Smooth muscle cell (in vitro differentiated cells): ENCODE measurements around the gene CEP85L. TPM values are rescaled to one million over a fixed set of nuclear protein-coding genes. Genes with fewer than 3 reads are reported as not detected.
A peak's percentile ranks its signal among the peaks of the same experiment; 100 is the strongest.

Source experiments
- DNase-seq: peaks from one replicate; lab custom pipeline; 2025; ENCODE audit not compliant: unreplicated experiment; lab: John Stamatoyannopoulos, UW
- H2AFZ ChIP-seq: fragments of 200-600 bp; sonication (generic); 2 replicates; pipeline ENCODE4 v1.6.0; 2016; ENCODE audit warnings: antibody characterized with exemption, low read depth, mild to moderate bottlenecking
- H3F3A ChIP-seq: fragments of 200-600 bp; sonication (generic); 2 replicates; pipeline ENCODE4 v1.6.0; 2017; ENCODE audit warnings: antibody characterized with exemption, low read depth
- H3K27ac ChIP-seq: fragments of 200-600 bp; sonication (generic); 2 replicates; pipeline ENCODE4 v1.5.1; 2016; ENCODE audit warnings: low read depth, mild to moderate bottlenecking
- H3K27me3 ChIP-seq: fragments of 200-600 bp; sonication (generic); 2 replicates; pipeline ENCODE4 v1.6.1; 2016; ENCODE audit warnings: low read depth, mild to moderate bottlenecking
- H3K36me3 ChIP-seq: fragments of 200-600 bp; sonication (generic); 2 replicates; pipeline ENCODE4 v1.5.1; 2016; ENCODE audit warnings: low read depth
- H3K4me1 ChIP-seq: fragments of 200-600 bp; sonication (generic); 2 replicates; pipeline ENCODE4 v1.5.1; 2016; ENCODE audit warnings: low read depth
- H3K4me2 ChIP-seq: fragments of 200-600 bp; sonication (generic); 2 replicates; pipeline ENCODE4 v1.6.0; 2016; ENCODE audit warnings: mild to moderate bottlenecking
- H3K4me3 ChIP-seq: fragments of 200-600 bp; sonication (generic); 2 replicates; pipeline ENCODE4 v1.5.1; 2016; ENCODE audit warnings: mild to moderate bottlenecking
- H3K79me2 ChIP-seq: fragments of 200-600 bp; sonication (generic); 2 replicates; pipeline ENCODE4 v1.6.0; 2016; ENCODE audit warnings: low read depth, mild to moderate bottlenecking
- H3K9ac ChIP-seq: fragments of 200-600 bp; sonication (generic); 2 replicates; pipeline ENCODE4 v1.6.0; 2016; ENCODE audit warnings: low read depth
- H3K9me3 ChIP-seq: fragments of 200-600 bp; sonication (generic); replicated peaks from 2 replicates; pipeline ENCODE4 v1.5.1; 2016; ENCODE audit warnings: low read depth
- H4K20me1 ChIP-seq: fragments of 200-600 bp; sonication (generic); 2 replicates; pipeline ENCODE4 v1.6.0; 2016; ENCODE audit warnings: low read depth
- WGBS: methylation state at CpG from one replicate; pipeline ENCODE4 v1.1.7; 2016; ENCODE audit warnings: low lambda C conversion rate; 5-methylcytosine and 5-hydroxymethylcytosine counted together
- polyA plus RNA-seq: library from polyadenylated mRNA; unstranded; fragments of >200 nt; fragmentation: Nextera tagmentation; extraction: Ambion mirVana; gene quantifications from 2 replicates; pipeline ENCODE4 v1.2.1, GENCODE V29; 2016
- total RNA-seq: library from RNA; depleted of rRNA; stranded (reverse); fragments of >200 nt; gene quantifications from 2 replicates; pipeline ENCODE4 v1.2.3, GENCODE V29; 2014
- TF ChIP-seq, protein P1 (sequence below): fragments of 200-600 bp; sonication (generic); IDR thresholded peaks from 2 replicates; pipeline ENCODE4 v1.5.1; 2017; ENCODE audit warnings: borderline replicate concordance, mild to moderate bottlenecking, antibody characterized with exemption; ENCODE audit not compliant: insufficient read depth, poor library complexity, severe bottlenecking

The CEP85L gene
- total and polyA plus RNA-seq, 2 experiments from 2014 or later, result 36.5 to 65.6 TPM

DNA sequence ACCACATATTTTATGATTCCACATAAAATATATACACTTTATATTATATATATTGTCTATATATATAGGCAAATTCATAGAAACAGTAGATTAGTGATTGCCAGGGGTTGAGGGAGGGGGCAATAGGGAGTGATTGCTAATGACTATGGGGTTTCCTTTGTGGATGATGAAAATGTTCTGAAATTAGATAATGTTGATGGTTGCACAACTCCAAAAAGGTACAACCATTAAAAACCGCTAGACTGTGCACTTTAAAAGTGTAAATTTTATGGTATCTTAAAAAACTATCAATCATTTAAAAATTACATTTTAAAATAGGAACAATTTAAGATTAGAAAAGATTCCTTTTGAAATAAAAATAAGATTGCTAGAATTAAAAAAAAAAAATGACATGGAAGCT lies 23.8 kb upstream of the CEP85L start:
- no peaks in the 10 kb centered on the region for H4K20me1 ChIP-seq
- TF ChIP-seq, protein P1, sequence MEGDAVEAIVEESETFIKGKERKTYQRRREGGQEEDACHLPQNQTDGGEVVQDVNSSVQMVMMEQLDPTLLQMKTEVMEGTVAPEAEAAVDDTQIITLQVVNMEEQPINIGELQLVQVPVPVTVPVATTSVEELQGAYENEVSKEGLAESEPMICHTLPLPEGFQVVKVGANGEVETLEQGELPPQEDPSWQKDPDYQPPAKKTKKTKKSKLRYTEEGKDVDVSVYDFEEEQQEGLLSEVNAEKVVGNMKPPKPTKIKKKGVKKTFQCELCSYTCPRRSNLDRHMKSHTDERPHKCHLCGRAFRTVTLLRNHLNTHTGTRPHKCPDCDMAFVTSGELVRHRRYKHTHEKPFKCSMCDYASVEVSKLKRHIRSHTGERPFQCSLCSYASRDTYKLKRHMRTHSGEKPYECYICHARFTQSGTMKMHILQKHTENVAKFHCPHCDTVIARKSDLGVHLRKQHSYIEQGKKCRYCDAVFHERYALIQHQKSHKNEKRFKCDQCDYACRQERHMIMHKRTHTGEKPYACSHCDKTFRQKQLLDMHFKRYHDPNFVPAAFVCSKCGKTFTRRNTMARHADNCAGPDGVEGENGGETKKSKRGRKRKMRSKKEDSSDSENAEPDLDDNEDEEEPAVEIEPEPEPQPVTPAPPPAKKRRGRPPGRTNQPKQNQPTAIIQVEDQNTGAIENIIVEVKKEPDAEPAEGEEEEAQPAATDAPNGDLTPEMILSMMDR, result no peak
- no peaks in the 10 kb centered on the region for H3F3A ChIP-seq
- no peak overlapping the region for H3K4me2 ChIP-seq
- H3K79me2 ChIP-seq, result no peaks in the 10 kb centered on the region
- no peaks in the 10 kb centered on the region for H3K36me3 ChIP-seq
- no peak for DNase-seq
- no peak overlapping the region for H2AFZ ChIP-seq
- H3K4me3 ChIP-seq, result no peak overlapping the region
- WGBS, result 88% methylated on average over 1 of the region's 1 CpG
- H3K27ac ChIP-seq, result no peak overlapping the region
- H3K27me3 ChIP-seq, result no peaks in the 10 kb centered on the region
- no peak overlapping the region for H3K9ac ChIP-seq
- no peaks in the 10 kb centered on the region for H3K4me1 ChIP-seq
- no peaks in the 10 kb centered on the region for H3K9me3 ChIP-seq

DNA sequence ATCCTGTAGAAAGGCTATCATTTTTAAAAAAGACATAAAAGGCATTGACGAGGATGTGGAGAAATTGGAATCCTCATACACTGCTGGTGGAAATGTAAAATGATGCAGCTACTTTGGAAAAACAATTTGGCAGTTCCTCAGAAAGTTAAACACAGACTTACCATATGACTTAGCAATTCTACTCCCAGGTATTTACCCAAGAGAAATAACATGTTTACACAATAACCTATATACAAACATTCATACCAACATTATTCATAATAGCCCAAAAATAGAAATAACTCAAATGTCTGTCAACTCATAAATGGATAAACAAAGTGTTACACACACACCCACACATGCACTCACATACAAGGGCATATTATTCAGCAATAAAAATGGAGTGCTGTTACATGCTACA lies 23.4 kb upstream of the CEP85L start:
- no peak for DNase-seq
- H3K36me3 ChIP-seq, result no peaks in the 10 kb centered on the region
- H3K9me3 ChIP-seq, result no peaks in the 10 kb centered on the region
- H3K4me1 ChIP-seq, result no peaks in the 10 kb centered on the region
- TF ChIP-seq, protein P1, result no peak
- no peaks in the 10 kb centered on the region for H3K27me3 ChIP-seq
- no peaks in the 10 kb centered on the region for H3K79me2 ChIP-seq
- no peak overlapping the region for H3K9ac ChIP-seq
- H3F3A ChIP-seq, result peaks cover 3% of the 10 kb centered on the region
- WGBS, result 90% methylated on average over 1 of the region's 1 CpG
- H3K27ac ChIP-seq, result no peak overlapping the region
- no peaks in the 10 kb centered on the region for H4K20me1 ChIP-seq
- no peak overlapping the region for H3K4me2 ChIP-seq
- no peak overlapping the region for H2AFZ ChIP-seq
- H3K4me3 ChIP-seq, result no peak overlapping the region

DNA sequence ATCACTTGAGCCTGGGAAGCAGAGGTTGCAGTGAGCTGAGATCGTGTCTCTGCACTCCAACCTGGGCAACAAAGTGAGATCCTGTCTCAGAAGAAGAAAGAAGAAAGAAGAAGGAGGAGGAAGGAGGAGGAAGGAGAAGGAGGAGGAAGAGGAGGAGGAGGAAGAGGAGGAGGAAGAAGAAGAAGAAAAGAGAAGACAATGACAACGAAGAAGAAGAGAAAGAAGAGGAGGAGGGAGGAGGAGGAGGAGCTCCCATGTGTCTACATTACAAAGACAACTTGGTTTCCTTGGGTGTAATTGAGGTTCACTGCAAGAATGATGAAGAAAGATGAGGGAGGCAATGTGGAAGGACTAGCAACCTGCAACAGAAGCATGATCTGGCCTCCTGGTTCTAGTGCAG lies 21.3 kb upstream of the CEP85L start:
- 76% methylated on average over 2 of the region's 2 CpGs for WGBS
- no peaks in the 10 kb centered on the region for H3K9me3 ChIP-seq
- DNase-seq, result no peak
- no peak overlapping the region for H3K27ac ChIP-seq
- peaks cover 17% of the 10 kb centered on the region for H3F3A ChIP-seq
- H3K4me3 ChIP-seq, result no peak overlapping the region
- no peaks in the 10 kb centered on the region for H3K36me3 ChIP-seq
- H3K4me1 ChIP-seq, result peaks cover 8% of the 10 kb centered on the region
- TF ChIP-seq, protein P1, result no peak
- H3K4me2 ChIP-seq, result no peak overlapping the region
- H3K79me2 ChIP-seq, result no peaks in the 10 kb centered on the region
- no peak overlapping the region for H3K9ac ChIP-seq
- no peak overlapping the region for H2AFZ ChIP-seq
- H3K27me3 ChIP-seq, result no peaks in the 10 kb centered on the region
- peaks cover 8% of the 10 kb centered on the region for H4K20me1 ChIP-seq

DNA sequence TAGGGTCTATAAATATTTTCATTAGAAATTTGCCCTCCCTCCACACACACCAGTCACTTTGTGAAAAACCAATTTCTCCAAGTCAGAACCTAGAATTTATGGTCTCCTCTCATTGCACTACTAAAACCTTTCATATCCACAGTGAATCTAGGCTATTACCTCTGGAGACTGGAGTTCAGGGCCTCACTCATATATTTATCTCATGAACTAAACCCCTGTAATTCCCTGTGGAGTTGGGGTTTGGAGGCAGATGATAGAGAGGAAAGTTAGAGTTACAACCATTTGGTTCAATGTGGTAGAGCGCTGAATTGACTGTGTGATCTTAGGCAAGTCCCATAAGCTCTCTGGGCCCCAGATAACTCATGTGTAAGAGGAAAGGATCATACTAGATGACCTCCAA lies 18.2 kb upstream of the CEP85L start:
- no peak overlapping the region for H3K9ac ChIP-seq
- peaks cover 8% of the 10 kb centered on the region for H3K4me1 ChIP-seq
- no peaks in the 10 kb centered on the region for H3K9me3 ChIP-seq
- WGBS, result 88% methylated on average over 1 of the region's 1 CpG
- H3K4me2 ChIP-seq, result peak overlapping the region; percentile 69
- H3K27ac ChIP-seq, result peak overlapping the region; percentile 51
- H4K20me1 ChIP-seq, result peaks cover 8% of the 10 kb centered on the region
- no peaks in the 10 kb centered on the region for H3K36me3 ChIP-seq
- H3K4me3 ChIP-seq, result no peak overlapping the region
- H3F3A ChIP-seq, result peaks cover 18% of the 10 kb centered on the region
- TF ChIP-seq, protein P1, result no peak
- DNase-seq, result no peak
- H3K27me3 ChIP-seq, result no peaks in the 10 kb centered on the region
- H2AFZ ChIP-seq, result no peak overlapping the region
- no peaks in the 10 kb centered on the region for H3K79me2 ChIP-seq
